Posterior vena cava (tissue), 2 donors: Measurements from ENCODE around the gene PDRG1. TPM values are rescaled to one million over a fixed set of nuclear protein-coding genes. Genes with fewer than 3 reads are reported as not detected.

Source experiments
- DNase-seq: peaks from one replicate; pipeline ENCODE4 v3.0.0-alpha.2; 2020; ENCODE audit warnings: low spot score
- intact Hi-C, 2 donors: fragments of 100-400 bp; cut with DNase I; formaldehyde crosslinking; loops; one replicate each; pipeline versions ENCODE4 v1.14.1 to v1.14.2; 2022 to 2023
- total RNA-seq, 2 donors: library from RNA; stranded (reverse); fragmentation: NEBNext Ultra II Directional; extraction: Animal tissue kit (Norgen Biotek cat#: 25700); gene quantifications; one replicate each; pipeline ENCODE4 v1.2.1, GENCODE V29; 2021
- donor health status: DM: yes; HTN: yes; CAD: no.
- donor health status: DM: yes; HTN: yes; CAD: no.

Gene PDRG1
- total RNA-seq, 2 donors from 2014 or later, result 5.0 to 5.3 TPM

DNA sequence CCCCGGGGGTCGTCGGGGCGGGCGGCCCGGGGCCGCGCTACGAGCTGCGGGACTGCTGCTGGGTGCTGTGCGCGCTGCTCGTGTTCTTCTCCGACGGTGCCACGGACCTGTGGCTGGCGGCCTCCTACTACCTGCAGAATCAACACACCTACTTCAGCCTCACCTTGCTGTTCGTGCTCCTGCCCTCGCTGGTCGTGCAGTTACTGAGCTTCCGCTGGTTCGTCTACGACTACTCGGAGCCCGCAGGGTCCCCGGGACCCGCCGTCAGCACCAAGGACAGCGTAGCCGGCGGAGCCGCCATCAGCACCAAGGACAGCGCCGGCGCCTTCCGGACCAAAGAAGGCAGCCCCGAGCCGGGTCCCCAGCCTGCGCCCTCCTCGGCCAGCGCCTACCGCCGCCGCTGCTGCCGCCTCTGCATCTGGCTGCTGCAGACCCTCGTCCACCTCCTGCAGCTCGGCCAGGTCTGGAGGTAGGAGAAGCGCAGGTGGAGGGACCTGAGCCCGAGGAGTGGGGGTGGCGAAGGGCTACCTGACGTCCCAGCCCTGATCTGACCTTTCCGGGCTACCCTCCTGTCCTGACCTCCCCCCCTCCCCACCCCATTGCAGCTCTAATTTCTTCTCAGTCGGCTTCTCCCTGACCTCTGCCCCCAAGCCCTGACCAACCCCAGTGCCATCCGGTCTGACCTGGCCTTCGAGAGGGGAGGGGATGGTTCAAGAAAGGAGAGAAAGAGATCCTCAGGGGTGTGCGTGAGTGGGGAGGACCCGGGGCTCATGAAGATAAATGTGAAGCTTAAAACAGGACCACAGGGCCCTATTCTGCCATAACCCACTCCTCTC, 16.7 kb upstream of the PDRG1 start:
- peak; percentile 94 for DNase-seq
- intact Hi-C loops, result no loop called here

DNA sequence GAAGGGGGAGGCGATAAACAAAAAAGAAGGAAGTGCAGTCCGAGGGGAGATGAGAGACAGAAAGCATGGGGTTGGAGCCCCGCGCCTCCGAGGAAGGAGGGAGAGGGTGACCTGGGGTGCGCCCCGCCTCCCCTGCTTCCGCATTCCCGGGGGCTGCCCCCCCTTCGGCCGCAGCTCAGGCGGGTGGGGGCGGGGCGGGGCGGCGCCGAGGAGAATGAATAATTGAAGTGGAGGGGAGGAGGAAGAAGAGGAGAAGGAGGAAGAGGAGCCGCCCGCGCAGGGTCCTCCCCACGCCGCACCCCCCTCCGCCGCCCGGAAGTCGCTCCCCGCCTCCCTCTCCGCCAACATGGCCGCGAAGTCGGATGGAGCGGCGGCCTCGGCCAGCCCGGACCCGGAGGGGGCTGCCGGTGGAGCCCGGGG, 16.0 kb upstream of the PDRG1 start, which contains the start of gene XKR7:
Gene XKR7, plus strand, starts transcription at position 322 of the 420 bp plus-strand sequence. Its CDS starts 25 bp downstream, at position 347.
- DNase-seq, result no peak
- intact Hi-C loops, result no loop called here

DNA sequence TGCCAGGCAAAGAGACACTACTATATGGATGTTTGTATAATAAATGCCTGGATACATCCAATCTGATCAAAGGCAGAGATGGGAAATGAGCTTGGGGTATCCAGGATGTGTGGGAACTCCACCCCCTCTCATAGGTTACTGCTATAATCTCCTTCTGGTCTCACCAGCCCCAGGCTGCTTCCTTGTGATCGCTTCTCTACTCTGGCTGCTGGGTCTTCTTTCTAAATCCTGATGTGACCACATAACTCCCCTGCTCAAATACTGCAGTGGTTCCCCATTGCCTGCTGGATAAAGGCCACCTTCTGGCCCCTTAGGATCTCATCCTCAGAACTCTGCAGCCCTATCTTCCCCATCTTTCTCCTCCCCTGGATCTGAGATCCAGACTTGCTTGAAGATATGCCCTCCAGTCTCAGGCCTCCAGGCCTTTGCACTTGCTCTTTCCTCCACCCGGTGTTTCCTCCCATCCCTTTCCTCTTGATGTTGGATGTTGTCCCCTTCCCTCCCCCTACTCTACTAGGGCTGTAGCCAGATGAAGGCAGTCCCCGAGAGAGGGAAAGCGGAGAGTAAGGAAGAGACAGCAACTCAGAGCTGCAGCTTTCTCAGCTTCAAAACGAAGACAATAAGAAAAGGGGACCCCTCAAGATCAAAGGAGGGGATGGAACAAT, 15.3 kb upstream of the PDRG1 start:
- intact Hi-C loops, result no loop called here
- no peak for DNase-seq

DNA sequence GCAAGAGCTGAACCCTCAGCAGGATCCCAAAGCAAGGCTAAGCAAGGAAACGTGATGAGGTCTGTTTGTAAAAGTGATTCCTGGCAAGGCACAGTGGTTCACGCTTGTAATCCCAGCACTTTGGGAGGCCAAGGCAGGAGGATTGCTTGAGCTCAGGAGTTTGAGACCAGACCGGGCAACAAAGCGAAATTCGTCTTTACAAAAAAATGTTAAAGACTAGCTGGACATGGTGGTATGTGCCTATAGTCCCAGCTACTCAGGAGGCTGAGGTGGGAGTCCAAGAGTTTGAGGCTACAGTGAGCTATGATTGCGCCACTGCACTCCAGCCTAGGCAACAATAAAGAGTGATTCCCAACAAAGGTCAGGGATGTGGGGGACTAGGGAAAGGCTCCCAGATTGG, 12.0 kb upstream of the PDRG1 start:
- intact Hi-C loops, result loop anchor here in 1 of 2 donors (5.0 kb wide), 1 partner anchor 142 kb away; no protein-coding TSS in a partner anchor
- DNase-seq, result no peak

DNA sequence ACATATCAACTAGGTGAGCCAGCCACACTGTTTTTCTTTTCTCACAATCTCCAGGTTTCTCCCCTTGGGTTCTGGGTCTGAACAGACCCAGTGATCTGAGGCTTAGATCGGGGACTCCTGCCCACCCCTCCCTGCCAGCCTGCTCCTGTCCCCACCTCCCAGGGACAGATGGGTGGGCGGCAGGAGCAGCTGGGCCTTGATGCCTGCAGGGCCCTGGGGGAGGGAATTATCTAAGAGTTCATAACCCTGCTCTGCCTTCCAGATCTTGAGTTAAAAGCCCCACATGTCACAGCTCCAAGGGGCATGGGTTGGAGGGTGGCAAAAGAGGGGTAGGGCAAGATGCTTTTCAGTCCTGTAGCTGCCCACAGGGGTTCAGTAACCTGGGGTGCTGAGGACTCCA, 10.9 kb upstream of the PDRG1 start:
- intact Hi-C loops, result loop anchor here in 1 of 2 donors (5.0 kb wide), 1 partner anchor 140 kb away; no protein-coding TSS in a partner anchor
- no peak for DNase-seq

DNA sequence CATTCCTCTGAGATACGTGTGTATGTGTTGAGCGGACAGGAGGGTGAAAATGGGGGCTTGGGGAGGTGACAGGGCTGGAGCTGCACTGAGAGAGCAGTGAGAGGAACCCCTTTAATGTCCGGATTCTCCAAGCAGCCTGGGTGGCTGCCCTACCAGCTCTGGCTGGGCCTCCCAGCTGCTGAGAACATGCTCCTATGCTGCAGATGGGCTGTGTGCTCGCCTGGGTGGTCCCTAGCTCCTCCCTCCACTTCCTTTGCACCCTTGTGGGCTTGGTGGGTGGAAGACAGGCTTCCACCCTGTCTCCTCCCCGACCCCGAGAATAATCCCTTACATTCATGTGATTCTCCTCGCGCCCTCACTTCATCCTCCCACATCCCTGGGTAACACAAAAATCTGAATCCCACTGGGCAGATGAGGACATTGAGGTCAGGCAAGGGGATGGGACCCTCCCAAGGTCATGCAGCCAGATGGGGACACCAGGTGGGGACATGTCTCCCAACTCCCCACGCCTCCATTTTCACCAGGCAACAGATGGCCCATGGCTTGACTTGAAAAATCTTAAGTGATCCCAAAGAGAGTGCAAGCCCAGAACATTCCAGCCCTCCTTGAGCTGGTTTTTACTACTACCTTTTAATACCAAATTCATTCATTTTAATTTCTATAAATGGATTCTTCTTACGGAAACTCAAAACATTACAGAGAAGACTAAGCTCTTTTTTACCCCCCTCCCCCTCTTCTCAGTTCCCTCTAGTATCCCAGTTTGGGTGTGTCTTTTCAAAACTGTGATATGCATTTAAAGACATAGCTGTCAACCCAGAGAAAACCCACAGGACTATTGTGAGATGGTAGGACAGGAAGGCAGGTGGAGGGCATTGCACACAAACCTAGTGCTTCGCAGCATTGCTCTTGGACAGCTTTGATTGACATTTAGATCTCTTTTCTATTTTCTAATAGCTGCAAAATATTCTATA, 5.0 kb upstream of the PDRG1 start:
- intact Hi-C loops, result loop anchor here in 1 of 2 donors (10.0 kb wide), 1 partner anchor 112 kb away; the partner anchor contains the start of gene FOXS1
- DNase-seq, result no peak

DNA sequence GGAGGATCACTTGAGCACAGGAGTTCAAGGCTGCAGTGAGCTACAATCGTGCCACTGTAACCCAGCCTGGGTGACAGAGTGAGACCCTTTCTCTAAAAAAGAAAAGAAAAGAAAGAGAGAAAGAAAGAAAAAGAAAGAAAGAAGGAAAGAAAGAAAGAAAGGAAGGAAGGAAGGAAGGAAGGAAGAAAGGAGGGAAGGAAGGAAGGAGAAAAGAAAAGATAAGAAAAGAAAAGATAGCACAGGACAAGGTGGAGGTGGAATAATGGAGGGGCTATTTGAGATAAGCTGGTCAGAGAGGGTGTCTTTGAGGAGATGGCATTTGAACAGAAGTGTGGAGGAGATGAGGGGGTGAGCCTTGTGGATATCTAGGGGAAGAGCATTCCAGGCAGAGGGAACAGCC, 2.7 kb upstream of the PDRG1 start:
- intact Hi-C loops, result loop anchor here (5.0 to 10.0 kb wide), 2 partner anchors 110 to 117 kb away; partner anchors contain the start of gene FOXS1 (in 1 of the 2)
- no peak for DNase-seq

DNA sequence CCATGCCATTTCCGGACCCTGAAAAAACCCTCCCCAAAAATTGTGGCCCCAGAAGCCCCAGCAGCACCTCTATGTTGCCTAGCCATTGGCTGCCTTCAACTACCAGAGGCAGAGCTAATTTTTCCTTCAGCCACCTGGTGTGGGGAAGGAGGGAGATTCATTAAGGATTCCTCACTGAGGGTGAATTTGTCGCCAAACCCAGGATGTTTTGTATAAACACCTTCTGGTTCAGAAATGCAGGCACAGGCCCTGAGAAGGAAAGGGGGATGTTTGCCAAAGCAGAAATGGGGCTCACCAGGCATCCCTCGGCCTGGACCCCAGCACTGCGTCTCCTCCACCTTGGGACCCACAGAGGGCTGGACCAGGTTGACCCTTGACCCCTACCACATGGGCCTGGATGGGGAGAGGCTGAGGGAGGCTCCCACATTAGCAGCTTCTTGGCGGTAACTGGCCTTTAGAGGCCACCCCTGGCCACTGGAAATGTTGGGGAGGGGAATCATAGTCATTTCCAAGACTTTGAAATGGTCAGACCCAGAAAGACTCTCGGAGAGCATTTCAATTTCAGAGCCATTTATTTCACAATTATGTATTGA, 1.8 kb upstream of the PDRG1 start:
- intact Hi-C loops, result loop anchor here (5.0 to 10.0 kb wide), 2 partner anchors 109 to 116 kb away; partner anchors contain the start of gene FOXS1 (in 1 of the 2)
- no peak for DNase-seq

DNA sequence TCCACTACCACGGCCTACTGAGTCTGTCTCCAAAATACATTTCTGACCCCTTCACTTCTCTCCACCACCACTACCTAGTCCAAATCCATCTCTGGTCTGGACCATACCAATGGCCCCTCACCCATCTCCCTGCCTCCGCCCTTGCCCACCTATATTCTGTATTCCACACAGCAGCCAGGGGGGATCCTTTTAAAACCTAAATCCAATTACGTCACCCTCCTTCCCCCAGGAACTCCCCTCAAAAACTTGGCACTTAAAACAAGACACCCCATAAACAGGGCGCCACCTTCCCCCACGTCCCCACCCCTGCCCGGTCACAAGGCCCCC, 680 bp downstream of the PDRG1 start:
- intact Hi-C loops, result loop anchor here (5.0 to 10.0 kb wide), 2 partner anchors 106 to 114 kb away; partner anchors contain the start of gene FOXS1 (in 1 of the 2)

DNA sequence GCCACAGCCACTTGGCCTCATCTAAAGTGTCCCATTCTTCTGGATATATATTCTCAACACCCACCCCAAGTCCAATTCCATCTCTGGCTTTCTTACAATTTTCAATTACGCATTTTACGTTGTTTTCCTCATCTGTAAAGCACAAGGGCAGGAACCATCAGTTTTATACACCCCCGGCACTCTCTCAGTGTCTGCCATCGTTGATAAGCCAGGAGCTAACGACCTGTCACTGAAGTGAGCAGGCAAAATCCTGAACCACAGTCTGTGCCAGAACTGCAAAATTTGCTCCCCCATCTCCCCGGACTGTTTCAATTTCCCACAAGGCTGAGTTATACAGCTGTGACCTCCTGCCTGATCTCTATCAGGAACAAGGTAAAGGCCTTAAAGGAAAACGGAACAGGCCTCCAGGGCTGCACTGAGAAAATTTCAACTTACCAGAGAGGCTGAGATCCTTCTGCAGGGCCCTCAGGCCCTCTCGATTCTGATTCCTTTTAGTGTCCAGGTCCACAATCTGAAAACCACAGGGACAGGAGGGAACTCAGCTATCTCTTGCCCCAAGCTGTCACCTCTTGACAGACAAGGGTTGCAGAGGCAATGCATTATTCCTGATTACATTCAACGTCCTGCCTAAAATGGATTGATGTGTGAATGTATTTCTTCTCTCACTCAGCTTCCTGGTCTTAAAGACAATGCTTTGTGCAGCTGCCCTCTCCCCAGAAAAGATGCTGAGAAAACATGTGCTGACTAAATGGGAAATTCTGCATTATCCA, 1.8 kb downstream of the PDRG1 start:
- intact Hi-C loops, result loop anchor here (5.0 to 10.0 kb wide), 2 partner anchors 105 to 113 kb away; partner anchors contain the start of gene FOXS1 (in 1 of the 2)
- no peak for DNase-seq

More for the DNA sequence above, 680 bp downstream of the PDRG1 start:
- no peak for DNase-seq

DNA sequence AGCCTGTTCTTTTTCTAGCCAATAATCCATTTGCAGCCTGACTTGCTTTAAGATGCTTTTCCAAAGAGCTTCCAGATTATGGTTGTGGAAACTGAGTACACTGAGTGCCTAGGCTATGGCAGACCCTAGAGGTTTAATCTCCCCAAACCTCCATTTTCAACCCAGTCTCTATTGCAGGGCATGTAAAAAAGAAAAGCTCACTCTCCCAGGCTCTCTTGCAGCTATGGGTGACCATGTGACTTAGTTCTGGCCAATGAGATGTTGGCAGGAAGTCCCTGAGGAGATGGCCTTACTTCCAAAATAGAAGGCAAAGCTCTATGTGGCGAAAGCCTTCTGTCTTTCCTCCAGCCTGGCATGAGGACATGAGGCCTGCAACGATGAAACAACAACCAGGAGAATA, 3.8 kb downstream of the PDRG1 start:
- no peak for DNase-seq
- intact Hi-C loops, result no loop called here

DNA sequence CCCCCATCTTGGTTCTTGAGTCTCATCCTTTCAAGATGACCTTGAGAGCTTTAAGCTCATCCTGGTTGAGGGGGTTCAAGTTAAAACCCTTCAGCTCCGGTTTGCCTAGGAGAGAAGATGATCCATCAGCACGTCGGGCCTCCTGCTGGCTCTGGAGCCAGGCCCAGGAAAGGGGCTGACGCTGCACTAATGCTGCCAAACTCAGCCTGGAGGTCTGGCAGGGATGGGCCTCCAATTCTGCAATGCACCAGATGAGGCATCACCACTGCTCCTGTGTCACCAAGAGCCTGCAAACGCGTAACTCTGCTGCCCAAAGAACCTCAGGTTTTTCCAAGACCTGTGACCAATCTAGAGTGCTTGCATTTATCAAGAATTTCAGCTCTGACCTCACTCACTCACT, 6.1 kb downstream of the PDRG1 start:
- intact Hi-C loops, result no loop called here
- no peak for DNase-seq

DNA sequence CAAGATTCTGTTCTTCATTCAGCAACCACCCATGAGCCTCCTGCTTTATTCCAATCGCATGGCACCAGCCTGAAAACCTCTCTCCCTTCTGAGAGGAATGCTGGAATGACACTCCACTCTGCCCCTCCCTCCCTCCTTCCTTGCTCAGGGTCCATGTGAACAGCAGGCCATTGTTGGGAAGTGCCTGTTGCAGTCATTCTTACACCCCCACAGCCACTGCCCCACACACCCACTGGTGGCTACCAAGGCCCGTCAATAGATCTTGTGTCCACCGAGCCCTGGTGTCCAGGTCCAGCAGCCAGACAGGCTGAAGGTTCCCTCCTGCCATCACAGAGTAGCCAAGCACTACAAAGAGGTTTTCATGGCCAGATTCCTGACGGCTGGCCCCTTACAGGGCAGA, 6.5 kb downstream of the PDRG1 start:
- intact Hi-C loops, result no loop called here
- DNase-seq, result peak; percentile 14

DNA sequence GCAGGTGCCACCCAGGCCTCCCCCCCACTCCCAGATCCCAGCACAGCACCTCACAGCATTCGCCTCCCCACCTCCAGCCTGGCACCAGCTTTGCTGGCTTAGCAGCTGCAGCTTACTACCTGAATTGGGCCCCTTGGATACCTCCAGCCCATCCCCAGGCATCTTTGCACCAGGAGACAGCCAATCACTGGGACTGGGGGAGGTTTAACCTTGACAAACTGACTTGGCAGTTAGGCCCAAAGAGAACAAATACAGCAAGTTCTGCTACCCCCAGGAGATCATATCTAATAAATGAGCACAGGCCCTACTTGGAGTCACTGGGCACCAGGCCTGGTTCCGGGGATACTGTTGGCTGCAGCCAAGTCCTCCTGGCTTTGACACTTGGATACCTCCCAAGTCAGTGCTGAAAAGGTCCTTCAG, 8.8 kb downstream of the PDRG1 start:
- intact Hi-C loops, result no loop called here
- peak; percentile 82 for DNase-seq

DNA sequence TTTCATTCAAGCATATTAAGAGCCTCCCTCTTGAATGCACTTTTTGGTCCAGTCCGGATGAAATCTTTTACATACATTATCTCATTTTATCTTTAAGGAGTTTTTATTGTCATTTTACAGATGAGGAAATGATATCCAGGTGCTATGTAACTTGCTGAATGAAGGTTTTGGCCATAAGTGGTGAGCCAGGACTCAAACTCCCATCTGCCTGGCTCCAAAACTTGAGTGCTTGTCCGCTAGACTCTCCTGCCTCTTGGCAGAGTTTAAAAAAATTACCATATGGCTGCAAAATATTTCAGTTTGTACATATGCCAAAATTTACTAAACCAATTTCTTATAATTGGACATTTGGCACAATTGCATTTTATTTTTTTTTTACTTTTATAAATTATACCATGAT, 12.2 kb downstream of the PDRG1 start:
- intact Hi-C loops, result no loop called here
- DNase-seq, result no peak

DNA sequence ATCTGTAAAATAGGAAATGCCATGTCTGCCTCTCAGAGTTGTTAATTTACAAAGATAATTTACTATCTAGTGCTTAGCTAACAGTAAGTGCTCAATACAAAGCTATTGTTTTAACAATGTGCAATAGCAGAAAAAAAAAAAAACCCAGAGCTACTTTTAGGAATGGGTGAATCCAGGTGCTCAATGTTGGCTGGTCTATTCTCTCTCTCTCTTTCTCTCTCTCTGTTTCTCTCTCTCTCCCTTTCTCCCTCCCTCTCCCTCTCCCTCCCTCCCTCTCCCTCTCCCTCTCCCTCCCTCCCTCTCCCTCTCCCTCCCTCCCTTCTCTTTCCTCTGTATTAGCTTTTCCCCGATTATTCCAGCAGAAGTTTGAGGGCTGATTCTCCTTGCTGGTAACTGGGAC, 14.0 kb downstream of the PDRG1 start:
- intact Hi-C loops, result no loop called here
- DNase-seq, result no peak

DNA sequence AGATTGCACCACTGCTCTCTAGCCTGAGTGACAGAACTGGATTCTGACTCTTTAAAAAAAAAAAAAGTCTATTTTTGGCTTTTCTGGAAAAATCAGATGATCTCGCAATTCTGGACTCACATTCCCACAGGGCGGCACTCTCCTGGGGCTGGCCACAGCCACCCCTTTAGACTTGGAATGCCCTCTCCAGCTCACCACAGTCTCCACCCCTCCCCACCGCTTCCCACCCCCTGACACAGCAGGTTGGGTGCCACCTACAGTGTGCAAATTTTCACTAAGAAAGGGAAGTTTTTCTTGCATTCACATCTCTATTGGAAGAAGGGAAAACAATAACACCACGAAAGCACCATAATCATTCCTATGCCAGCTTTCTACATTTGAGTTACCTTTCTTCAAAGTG, 15.4 kb downstream of the PDRG1 start:
- intact Hi-C loops, result no loop called here
- DNase-seq, result peak; percentile 11
